DMS153 treated with DMSO at 0.1 percent for 48 hours (cell line): ENCODE data around the gene KLHDC7A.

ENCODE experiments used
- DNase-seq: peaks from one replicate; lab custom pipeline; 2025; ENCODE audit not compliant: unreplicated experiment; lab: John Stamatoyannopoulos, UW

The KLHDC7A gene

GRCh38 chr1:18504609-18505008 lies 23.9 kb downstream of the KLHDC7A start:
- DNase-seq = no peak

- no peak for DNase-seq
Measured at GRCh38 chr1:18505666-18506065, 24.9 kb downstream of the KLHDC7A start.

- DNase-seq = no peak
Measured at GRCh38 chr1:18508084-18508483, 27.4 kb downstream of the KLHDC7A start.

DNA sequence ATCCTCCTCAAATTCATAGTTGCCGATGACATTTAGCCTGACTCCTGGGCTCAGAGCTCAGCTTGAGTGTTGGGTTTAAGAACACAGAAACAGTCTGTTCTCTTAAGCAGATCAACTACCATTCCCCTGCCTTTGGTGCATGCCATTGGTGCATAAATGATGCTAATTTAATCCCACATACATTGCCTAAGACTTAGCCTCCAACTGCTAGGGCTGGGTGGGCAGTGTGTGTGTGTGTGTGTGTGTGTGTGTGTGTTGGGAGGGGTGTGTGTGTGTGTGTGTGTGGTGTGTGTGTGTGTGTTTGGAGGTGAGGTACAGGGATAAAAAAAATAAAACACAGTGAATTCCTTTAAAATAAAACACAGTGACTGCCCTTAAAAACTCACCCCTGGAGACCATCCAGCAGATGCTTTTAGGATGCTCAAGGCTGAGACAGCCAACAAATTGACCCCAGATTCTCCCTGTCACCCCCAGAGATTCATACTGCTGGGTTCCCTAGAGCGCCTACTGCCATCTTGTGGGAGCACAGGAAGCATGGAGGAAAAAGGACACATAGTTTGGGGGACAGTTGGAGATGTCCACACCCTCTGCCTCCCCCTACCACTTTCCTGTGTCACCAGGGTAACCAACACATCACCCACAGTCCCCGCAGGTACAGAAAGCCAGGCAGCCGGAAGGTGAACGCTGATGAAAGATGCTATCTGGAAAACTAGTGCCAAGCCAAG lies 30.6 kb downstream of the KLHDC7A start:
- no peak for DNase-seq

DNA sequence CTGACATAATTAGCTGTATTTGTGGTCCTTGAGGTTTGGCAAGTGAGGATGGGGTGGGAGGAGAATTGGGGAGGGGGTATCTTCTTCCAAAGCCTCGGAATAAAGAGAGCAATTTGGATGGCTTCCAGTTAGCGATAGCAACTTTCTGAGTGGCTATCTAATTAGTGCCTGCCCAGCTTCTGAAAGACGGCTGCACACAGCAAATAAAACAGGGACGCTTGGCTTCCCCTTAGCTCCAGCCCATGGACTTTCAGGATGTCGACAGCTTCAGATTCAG lies 31.1 kb downstream of the KLHDC7A start:
- DNase-seq = no peak

GRCh38 chr1:18512883-18513282 lies 32.2 kb downstream of the KLHDC7A start:
- no peak for DNase-seq

DNA sequence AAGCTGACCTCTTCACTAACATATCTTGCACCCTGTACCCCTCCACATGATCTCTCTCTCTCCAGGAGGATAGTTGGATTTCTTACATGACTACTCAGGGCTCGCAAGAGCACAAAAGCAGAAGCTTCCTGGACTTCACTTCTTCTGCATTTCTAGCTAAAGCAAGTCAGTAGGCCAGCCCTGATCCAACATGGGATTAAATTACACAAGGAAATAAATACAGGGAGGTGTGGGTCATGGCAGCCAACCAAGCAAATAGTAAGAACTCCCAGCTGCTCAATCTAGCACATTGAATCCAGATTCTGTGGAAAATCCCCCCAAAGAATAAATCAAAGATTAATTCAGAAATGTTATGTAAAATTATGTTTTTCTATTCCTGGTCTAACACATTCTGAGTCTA lies 33.3 kb downstream of the KLHDC7A start:
- no peak for DNase-seq

DNA sequence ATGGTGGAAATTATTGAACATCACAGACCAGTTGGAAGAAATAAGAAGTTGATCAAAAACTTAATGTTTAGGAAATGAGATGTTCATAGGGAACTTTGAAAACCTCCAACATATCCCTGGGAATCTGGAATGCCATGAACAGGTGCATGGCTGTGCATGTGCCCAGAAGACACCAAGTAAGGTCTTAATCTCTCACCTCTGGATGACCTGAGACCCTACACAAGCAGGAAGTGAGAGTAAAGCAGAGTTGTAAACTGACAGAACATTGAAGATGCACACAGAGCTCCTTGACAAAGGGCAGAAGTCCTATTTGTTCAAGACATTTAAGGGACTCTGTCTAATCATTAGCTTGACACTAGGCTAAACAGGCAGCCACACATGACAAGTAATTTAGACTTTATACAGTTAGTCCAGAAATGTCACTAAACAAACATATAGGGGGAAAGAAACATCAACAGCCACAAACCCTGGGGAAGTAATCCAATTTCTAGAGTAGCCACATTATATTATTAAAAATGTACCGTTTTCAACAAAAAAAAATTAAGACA lies 34.5 kb downstream of the KLHDC7A start:
- DNase-seq = no peak

- DNase-seq = no peak
Measured at GRCh38 chr1:18516473-18516872, 35.7 kb downstream of the KLHDC7A start.

DNA sequence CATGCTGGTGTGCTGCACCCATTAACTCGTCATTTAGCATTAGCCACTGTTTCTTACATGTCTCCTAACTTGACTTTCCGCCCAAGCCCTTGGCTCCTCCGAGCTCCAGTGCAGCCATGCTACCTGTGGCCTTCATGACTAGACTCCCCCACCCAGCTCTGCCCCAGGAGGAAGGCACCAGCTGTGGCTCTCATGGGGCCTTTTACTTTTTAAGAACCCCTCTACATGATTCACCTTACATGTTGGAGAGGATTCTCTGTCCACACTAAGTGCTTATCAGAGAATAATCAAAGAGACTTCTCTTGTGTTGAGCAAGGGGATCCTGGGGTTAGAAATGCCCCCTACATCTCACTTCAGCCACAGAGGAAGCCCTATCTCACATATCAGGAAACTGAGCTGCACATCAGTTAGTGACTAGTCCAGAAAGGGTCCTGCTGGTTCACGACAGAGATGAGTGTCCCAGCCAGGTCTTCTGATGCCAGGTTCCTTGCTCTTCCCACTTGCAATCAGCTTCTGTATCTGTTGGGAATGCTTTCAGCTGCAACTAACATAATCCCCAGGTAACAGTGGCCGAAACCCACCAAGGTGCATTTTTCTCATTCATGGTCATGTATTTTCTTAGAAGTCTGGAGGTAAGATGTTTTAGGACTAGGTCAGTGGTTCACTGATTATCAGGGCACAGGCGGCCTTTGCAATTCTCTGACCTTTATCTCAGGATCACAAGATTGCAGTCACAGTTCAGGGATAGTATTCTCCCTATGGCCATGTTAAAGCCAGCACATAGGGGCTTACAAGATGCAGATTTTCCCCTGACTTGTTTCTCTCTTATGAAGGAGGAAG lies 45.9 kb downstream of the KLHDC7A start:
- no peak for DNase-seq

DNA sequence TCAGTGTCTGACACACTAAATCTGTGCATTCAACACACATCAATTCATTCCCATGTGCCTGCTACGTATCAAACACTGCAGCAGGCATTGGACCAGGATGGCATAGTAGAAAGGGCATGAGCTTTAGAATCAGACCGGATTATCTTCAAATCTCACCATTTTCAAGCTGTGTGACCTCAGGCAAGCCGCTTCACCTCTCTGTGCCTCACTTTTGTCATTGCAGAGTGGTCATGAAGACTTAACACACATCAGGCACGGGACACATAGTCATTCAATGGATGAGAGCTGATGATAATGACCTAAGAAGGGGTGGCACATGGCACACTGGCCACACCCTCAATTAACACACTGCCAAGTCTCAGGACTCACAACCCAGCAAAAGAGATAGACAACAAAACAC lies 46.8 kb downstream of the KLHDC7A start:
- no peak for DNase-seq

GRCh38 chr1:18527921-18528320 lies 47.2 kb downstream of the KLHDC7A start:
- DNase-seq = no peak

- DNase-seq = no peak
Measured at GRCh38 chr1:18528616-18529015, 47.9 kb downstream of the KLHDC7A start.

- no peak for DNase-seq
Measured at GRCh38 chr1:18529714-18530113, 49.0 kb downstream of the KLHDC7A start.

DNA sequence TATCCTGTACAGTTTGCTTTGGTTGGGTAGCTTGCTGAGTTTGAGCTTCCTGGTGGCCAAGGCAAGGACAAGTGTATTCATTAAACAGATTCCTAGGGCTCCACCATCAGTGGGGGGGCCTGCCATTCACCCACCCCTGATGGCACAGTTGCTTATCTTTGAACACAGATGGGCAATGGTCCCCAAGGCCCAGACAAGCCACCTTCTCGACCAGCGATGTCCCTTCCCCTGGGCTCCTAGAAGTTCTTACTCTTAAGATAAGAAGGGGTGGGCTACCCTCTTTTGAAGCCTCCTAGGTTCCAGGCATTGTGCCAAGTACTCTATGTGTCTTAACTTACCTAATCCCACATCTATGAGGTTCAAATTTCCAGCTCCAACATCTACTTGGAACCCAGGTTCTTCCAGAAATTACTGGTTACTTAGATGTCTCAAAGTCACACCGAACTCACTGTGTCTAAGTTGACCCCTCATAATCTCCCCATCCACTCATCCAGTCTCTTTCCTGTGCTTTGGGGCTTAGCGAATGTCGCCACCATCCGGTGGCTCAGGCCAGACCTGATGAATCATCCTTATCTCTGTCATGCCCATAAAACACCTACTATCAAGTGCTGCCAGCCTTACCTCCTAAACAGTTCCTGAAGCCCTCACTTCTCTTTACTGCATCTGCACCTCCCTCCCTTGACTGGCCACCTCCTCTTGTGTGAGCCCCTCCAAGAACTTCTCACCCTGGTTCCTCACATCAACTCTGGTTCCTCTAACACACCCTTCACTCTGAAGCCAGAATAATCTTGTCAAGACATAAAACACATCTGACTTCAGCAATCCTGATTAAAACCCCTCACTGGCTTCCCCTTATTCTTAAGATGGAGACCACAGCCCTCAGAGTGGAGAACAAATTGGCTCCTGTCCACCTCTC lies 50.1 kb downstream of the KLHDC7A start:
- DNase-seq = no peak

- DNase-seq = no peak
Measured at GRCh38 chr1:18531503-18531845, 50.7 kb downstream of the KLHDC7A start.

GRCh38 chr1:18532390-18533170 lies 51.9 kb downstream of the KLHDC7A start:
- no peak for DNase-seq

DNA sequence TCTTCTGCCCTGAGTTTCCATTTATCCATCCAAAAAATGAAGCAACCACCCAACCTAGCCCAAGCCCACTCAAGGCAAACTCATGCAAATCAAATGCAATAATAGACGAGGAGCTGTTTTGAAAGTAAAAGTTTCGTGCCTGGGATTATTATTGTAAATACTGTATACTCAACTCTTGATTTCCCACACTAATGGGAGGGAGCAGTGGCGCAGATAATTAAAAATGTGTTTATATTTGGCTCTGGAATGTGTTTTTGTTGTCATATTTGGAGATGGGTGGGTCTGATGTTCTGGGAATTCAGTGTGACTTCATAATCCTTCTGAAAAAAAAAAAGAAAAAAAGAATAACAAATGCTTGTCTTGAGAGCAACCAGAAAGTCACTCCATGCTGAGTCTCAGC lies 52.5 kb downstream of the KLHDC7A start:
- no peak for DNase-seq

GRCh38 chr1:18534810-18535205 lies 54.1 kb downstream of the KLHDC7A start:
- DNase-seq = no peak
